Stimulated activated CD8-positive, alpha-beta memory T cell treated with anti-CD3 and anti-CD28 coated beads, Interleukin-7, amount 100 ng/mL, for 4 hours (primary cell): Measurements from ENCODE around the gene TRPM1.

ENCODE experiments used
- DNase-seq, 2 donors: peaks; one replicate each; pipeline ENCODE4 v3.0.0-alpha.2; 2020; ENCODE audit warnings: low read depth in 2 of 2

Gene TRPM1

DNA sequence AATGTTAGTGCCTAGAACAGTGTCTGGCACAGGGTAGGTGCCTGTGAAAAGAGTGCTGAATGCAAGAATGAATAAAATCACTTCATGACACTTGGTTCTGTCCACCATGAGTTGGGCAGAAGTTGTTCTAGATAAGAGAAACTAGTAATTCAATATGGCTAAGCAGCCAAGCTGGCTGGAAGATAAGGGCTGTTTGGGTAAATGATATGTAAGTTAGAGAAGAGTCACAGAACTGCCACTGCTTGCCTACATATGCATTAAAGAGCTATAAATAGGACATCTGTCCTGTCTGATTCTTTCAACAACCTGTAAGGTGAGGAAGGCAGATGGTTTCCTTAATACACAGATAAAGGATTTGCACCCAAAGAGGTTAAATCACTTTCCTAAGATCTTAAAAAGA, 123.2 kb downstream of the TRPM1 start:
- no peak for DNase-seq

DNA sequence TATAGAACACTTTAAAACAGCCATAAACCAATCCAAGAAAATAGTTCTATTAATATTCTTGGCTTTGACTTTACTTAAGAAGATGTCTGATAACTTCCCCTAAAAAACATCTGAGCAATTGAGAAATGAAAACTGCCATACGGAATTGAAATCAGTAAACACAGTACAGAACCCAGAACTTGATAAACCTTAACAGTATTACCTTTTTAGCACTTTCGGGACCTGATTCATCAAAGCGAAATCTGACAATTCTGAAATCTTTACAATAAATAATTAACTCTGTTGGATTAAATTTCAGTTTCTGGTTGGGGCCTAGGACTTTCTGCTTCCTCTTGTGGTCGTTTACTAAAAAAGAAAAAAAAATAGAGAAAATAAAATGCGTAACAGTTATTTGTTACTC, 127.4 kb downstream of the TRPM1 start:
- no peak for DNase-seq

DNA sequence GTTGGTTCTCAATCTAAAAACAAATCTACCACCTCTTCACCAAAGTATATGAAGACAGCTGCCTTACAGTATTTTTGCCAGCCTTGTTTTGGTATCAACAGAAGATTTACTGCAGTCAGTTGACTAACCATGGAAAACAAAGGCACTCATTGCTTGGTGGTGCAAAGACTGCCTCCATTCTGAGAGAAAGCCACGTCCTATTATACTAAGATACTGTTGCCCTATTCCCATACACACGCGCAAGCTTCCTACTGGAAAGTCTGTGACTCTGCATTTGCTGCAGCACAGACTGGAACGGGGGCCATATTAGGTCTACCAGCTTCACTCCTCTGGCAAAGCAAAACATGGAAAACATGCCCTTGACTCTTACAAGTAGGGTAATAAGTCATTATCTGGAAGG, 128.1 kb downstream of the TRPM1 start:
- no peak for DNase-seq

GRCh38 chr15:30969724-30970123, 131.8 kb downstream of the TRPM1 start:
- DNase-seq = no peak

GRCh38 chr15:30963681-30964080, 137.8 kb downstream of the TRPM1 start:
- no peak for DNase-seq

DNA sequence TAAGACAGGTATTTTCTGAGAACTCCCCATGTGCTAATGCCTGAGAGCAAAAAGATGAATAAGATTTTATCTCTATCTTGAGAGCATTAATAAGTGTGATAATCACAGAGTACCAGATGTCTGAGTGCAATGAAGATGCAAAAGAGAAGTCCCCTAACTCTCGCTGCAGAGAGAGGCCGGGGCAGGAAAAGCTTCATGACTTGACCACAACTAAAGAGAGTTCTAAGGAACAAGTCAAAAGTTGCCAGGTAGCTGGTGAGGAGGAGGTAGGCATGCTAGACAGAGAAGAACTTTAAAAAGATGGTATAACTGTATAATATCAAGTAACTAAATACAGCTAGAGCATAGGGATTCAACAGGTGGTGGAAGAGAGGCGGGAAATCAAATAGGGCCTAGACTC, 138.9 kb downstream of the TRPM1 start:
- no peak for DNase-seq

- DNase-seq = no peak
These were observed 139.4 kb downstream of the TRPM1 start for GRCh38 chr15:30962079-30962478.

GRCh38 chr15:30958219-30958618, 143.3 kb downstream of the TRPM1 start:
- DNase-seq = no peak

GRCh38 chr15:30956216-30957124, 145.1 kb downstream of the TRPM1 start:
- no peak for DNase-seq

- DNase-seq = no peak
These were observed 146.9 kb downstream of the TRPM1 start for GRCh38 chr15:30954674-30955073.

- DNase-seq = no peak
These were observed 147.7 kb downstream of the TRPM1 start for GRCh38 chr15:30953731-30954378.

DNA sequence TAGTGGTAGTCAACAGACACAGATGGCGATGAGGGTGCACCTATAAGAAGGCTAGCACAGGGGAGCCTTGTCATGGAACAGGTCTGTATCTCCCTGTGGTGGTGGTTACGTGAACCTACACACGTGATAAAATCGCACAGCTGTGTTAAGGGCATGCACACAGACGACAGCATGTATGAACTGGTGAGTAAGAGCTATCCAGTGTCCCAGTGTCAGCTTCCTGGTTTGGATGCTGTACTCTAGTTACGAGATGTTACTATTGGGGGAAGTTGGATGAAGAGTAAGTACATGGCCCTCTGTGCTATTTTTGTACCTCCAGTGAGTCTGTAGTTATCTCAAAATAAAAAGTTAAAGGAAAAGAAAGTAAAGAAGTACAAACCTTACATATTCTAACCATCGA, 148.3 kb downstream of the TRPM1 start:
- DNase-seq = no peak
